ENCODE results near the gene AIG1.

The AIG1 gene

DNA sequence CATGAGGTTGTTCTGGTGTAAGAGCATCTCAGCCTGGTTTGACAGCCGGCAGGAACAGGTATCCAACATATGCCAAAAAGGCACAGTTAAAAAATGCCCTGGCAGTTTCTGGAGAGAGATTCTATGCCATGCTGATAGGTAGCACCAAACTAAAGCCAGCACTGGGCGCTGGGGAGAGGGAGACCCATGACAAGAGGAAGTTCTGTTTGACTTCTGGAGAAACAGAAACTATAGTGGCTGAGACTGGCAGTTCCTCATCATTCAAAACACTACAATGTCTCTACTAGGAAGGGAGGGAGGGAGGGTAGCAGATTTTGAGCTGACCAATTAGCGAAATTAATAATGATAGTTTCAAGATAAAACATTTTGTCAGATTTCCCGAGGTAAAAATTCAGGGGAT is 215.7 kb downstream of the AIG1 start:
- TF ChIP-seq, protein P1, sequence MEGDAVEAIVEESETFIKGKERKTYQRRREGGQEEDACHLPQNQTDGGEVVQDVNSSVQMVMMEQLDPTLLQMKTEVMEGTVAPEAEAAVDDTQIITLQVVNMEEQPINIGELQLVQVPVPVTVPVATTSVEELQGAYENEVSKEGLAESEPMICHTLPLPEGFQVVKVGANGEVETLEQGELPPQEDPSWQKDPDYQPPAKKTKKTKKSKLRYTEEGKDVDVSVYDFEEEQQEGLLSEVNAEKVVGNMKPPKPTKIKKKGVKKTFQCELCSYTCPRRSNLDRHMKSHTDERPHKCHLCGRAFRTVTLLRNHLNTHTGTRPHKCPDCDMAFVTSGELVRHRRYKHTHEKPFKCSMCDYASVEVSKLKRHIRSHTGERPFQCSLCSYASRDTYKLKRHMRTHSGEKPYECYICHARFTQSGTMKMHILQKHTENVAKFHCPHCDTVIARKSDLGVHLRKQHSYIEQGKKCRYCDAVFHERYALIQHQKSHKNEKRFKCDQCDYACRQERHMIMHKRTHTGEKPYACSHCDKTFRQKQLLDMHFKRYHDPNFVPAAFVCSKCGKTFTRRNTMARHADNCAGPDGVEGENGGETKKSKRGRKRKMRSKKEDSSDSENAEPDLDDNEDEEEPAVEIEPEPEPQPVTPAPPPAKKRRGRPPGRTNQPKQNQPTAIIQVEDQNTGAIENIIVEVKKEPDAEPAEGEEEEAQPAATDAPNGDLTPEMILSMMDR (IDR thresholded peaks at IDR 0.05; ENCODE audit: low read length, missing control alignments) = no peak
- DNase-seq (ENCODE audit: low read depth) = no peak
- no peak overlapping the region for H3K4me3 ChIP-seq (replicated peaks; ENCODE audit: low read depth, low read length)

DNA sequence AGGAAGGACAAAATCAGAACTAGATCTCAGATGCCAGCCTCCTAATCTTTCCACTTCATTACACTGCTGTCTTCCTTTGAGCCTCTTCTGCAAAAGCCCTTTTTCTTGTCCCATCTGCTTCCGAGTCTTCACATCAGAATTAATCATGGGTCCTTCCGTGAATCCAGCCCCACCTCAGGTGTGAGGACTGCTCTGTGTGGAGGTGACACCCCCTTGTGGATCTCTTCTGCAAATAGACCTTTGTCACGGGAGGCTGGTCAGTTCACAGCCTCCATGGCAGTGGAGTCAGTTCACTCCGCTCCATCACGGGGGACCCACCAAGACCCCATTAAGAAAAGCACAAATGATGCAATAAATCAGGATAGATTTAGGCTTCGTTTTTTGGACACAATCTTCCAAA is 218.7 kb downstream of the AIG1 start:
- DNase-seq (ENCODE audit: low read depth) = peak; percentile 38
- TF ChIP-seq, protein P1 (IDR thresholded peaks at IDR 0.05; ENCODE audit: low read length, missing control alignments) = peak; percentile 38
- H3K4me3 ChIP-seq (replicated peaks; ENCODE audit: low read depth, low read length) = no peak overlapping the region

DNA sequence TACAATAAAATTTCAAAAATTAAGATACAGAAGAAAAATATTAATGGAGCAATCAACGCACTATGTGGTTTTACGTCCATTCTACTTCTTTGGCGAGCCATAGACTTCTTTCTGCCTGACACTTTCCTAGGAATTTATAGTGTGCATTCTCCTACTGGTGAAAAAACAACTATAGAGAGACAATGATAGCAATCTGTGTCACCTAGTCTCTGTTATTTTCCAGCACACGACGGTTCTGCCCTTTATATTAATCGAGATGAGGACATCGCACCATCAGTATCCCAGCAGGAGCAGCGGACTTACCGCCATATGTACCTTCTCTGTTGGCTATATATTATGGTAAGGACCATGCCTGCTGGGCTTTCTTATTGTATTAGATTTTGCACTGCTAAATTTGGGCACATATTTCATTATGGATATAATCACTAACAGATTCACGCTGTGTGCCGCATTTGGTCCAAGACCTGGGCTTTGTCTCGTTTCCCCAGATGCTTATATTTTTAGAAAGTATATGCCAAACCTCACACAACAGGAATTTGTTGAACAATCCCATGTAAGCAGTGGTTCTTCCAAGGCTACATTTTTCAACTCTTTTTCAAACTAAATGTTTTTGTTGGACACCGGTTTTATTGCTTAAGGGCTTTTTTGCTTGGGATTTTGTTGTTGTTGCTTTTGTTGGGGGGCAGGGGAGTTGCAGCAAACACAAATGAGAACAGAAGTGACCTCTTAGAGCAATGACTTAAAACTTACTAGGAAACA is 223.4 kb downstream of the AIG1 start:
- TF ChIP-seq, protein P1 (IDR thresholded peaks at IDR 0.05; ENCODE audit: low read length, missing control alignments) = no peak
- DNase-seq (ENCODE audit: low read depth) = peak; percentile 41
- no peak overlapping the region for H3K4me3 ChIP-seq (replicated peaks; ENCODE audit: low read depth, low read length)

DNA sequence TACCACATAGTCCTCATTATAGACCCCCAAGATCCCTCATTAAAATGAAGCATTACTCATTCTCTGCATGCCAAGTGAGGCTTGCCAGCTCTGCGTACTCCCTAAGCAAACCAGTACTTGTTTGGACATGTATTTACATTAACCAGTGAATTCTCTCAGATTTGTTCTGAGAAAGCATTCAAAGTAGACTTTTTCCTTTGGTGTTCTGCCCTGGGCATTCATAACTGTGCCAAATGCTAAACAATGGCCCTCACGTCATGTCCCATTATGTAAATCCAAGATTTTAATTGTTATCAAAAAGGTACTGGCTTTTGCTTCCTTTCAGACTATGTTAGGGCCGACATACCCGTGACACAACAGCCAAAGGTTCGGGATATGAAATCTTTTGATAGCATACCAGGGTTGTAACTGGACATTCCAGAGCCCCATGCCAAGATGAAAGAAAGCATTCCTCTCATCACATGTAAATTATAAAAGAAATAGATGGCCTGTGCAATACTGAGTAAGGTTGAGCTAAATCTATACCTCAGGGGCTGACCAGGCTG is 225.6 kb downstream of the AIG1 start:
- peak; percentile 75 for DNase-seq (ENCODE audit: low read depth)
- no peak overlapping the region for H3K4me3 ChIP-seq (replicated peaks; ENCODE audit: low read depth, low read length)
- TF ChIP-seq, protein P1 (IDR thresholded peaks at IDR 0.05; ENCODE audit: low read length, missing control alignments) = no peak

DNA sequence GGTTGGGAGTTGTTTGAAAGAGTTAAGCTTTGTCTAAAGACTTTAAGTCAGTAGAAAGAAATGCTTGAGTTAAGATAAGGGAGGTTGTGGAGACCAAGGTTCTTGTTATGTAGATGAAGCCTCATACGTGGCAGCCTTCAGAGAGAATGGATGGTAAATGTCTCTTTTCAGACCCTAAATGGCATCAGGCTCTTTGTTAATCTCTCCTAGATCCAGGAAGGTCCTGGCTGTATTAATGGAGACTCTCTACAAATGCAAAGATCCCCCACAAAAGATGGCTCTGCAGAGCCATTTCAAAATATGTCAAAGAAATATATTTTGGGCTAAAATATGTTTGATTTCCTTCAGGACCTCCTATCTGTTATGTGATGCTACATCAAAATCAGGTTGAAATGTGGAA is 228.2 kb downstream of the AIG1 start:
- no peak for DNase-seq (ENCODE audit: low read depth)
- TF ChIP-seq, protein P1 (IDR thresholded peaks at IDR 0.05; ENCODE audit: low read length, missing control alignments) = no peak

DNA sequence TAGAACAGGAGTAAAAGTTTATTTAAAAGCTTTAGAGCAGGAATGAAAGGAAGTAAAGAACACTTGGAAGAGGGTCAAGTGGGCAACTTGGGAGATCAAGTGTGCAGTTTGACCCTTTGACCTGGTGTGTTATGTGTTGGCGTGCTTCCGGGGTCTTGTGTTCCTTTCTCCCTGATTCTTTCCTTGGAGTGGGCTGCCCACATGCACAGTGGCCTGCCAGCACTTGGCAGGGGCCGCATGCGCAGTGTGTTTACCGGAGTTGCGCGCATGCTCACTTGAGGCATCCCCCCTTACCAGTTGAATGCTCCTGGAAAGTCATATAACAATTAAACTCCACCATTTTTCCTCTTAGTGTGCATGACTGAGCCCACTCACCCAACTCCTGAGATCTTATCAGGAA is 229.5 kb downstream of the AIG1 start:
- DNase-seq (ENCODE audit: low read depth) = no peak
- no peak overlapping the region for H3K4me3 ChIP-seq (replicated peaks; ENCODE audit: low read depth, low read length)
- TF ChIP-seq, protein P1 (IDR thresholded peaks at IDR 0.05; ENCODE audit: low read length, missing control alignments) = no peak

More for the DNA sequence above, 228.2 kb downstream of the AIG1 start:
- no peak overlapping the region for H3K4me3 ChIP-seq (replicated peaks; ENCODE audit: low read depth, low read length)

DNA sequence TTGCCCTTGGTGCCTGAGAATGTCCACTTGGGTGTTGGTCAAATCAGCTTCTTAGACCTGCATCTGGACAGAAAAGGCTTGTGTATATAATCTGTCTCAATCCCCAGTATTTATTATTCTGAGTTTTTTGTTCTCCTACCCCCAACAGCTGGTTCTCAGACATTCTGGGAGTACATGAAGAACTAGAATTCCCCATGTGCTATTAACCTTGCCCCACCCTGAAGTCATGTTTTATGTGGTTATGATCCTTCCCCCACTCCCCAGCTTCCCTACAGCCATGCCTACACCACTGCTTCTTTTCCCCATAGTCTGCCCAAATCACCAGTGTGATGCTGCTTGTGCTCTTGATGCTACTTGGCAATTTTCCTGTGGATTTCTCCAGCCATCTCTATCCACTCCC is 232.8 kb downstream of the AIG1 start:
- DNase-seq (ENCODE audit: low read depth) = no peak
- H3K4me3 ChIP-seq (replicated peaks; ENCODE audit: low read depth, low read length) = no peak overlapping the region

More for the DNA sequence above, 232.8 kb downstream of the AIG1 start:
- TF ChIP-seq, protein P1 (IDR thresholded peaks at IDR 0.05; ENCODE audit: low read length, missing control alignments) = no peak
